B cell (primary cell): ENCODE measurements around the gene PLD1. TPM values are rescaled to one million over a fixed set of nuclear protein-coding genes. Genes with fewer than 3 reads are reported as not detected.

ENCODE experiments used
- ATAC-seq: fragments of 200-7000 bp; cut with Tn5 transposase; one replicate; pipeline ENCODE4 v1.10.0; 2021; ENCODE audit warnings: low read depth, mild to moderate bottlenecking, moderate number of reproducible peaks, moderate library complexity
- CTCF ChIA-PET: fragments of 350-600 bp; sonication (Branson Sonifier 250); formaldehyde crosslinking; loops from one replicate; lab custom pipeline; 2021; ENCODE audit warnings: antibody characterized with exemption, inconsistent platforms; lab: Charles Lee
- POLR2A ChIA-PET: fragments of 350-600 bp; sonication (Branson Sonifier 250); formaldehyde crosslinking; loops from one replicate; lab custom pipeline; 2021; ENCODE audit warnings: antibody characterized with exemption; lab: Charles Lee
- DNase-seq: peaks from one replicate; pipeline ENCODE4 v3.0.0; 2013
- H2AFZ ChIP-seq: 2 replicates; pipeline ENCODE4 v1.6.1; 2012; ENCODE audit warnings: mild to moderate bottlenecking, low read depth, low read length; ENCODE audit not compliant: insufficient read depth, poor library complexity, severe bottlenecking
- H3K27ac ChIP-seq, 2 donors: 1 replicate in 1 of 2; 2 replicates in 1 of 2; pipeline ENCODE4 v1.5.1; 2012 to 2013; ENCODE audit warnings: low read length in 2 of 2, mild to moderate bottlenecking in 2 of 2, moderate library complexity in 1 of 2
- H3K27me3 ChIP-seq, 4 experiments: fragments of 200-600 bp in 1 of 4; sonication (generic) in 1 of 4; replicated peaks in 1 of 4; 1 replicate in 2 of 4; 2 replicates in 2 of 4; pipeline versions ENCODE4 v1.6.1 to v1.7.0; 2013 to 2016; ENCODE audit warnings: low read length in 3 of 4, mild to moderate bottlenecking in 2 of 4, mixed read lengths in 1 of 4, moderate library complexity in 1 of 4; ENCODE audit not compliant: insufficient read depth in 4 of 4, control insufficient read depth in 3 of 4; ENCODE audit errors: control extremely low read depth in 1 of 4
- H3K36me3 ChIP-seq, 2 experiments: replicated peaks in 1 of 2; 1 replicate in 1 of 2; 2 replicates in 1 of 2; pipeline versions ENCODE4 v1.6.1 to v1.7.1; 2013; ENCODE audit warnings: low read length in 1 of 2; ENCODE audit not compliant: insufficient read depth in 2 of 2, control insufficient read depth in 1 of 2; ENCODE audit errors: control extremely low read depth in 1 of 2, extremely low read depth in 1 of 2
- H3K4me1 ChIP-seq, 2 donors: fragments of 200-600 bp in 1 of 2; sonication (generic) in 1 of 2; 1 replicate in 1 of 2; 2 replicates in 1 of 2; pipeline versions ENCODE4 v1.5.1 to v1.6.1; 2013 to 2017; ENCODE audit warnings: low read length in 2 of 2; ENCODE audit not compliant: control insufficient read depth in 2 of 2, insufficient read depth in 2 of 2
- H3K4me2 ChIP-seq: replicated peaks from 2 replicates; pipeline ENCODE3; 2012; ENCODE audit warnings: mild to moderate bottlenecking, low read depth, low read length; ENCODE audit not compliant: poor library complexity, severe bottlenecking
- H3K4me3 ChIP-seq, 5 experiments: fragments of 200-600 bp in 1 of 5; sonication (generic) in 1 of 5; 1 replicate in 3 of 5; 2 replicates in 2 of 5; pipeline versions ENCODE4 v1.5.1 to v1.7.0; 2011 to 2016; ENCODE audit warnings: low read length in 4 of 5, mild to moderate bottlenecking in 4 of 5, low read depth in 2 of 5, control low read depth in 1 of 5, moderate library complexity in 1 of 5; ENCODE audit not compliant: insufficient read depth in 1 of 5; ENCODE audit errors: control extremely low read depth in 1 of 5, extremely low read depth in 1 of 5
- H3K79me2 ChIP-seq: fragments of 200-600 bp; sonication (generic); one replicate; pipeline ENCODE4 v1.6.0; 2016; ENCODE audit warnings: low read length; ENCODE audit not compliant: control insufficient read depth, insufficient read depth
- H3K9ac ChIP-seq: fragments of 200-600 bp; sonication (generic); 2 replicates; pipeline ENCODE4 v1.6.1; 2017; ENCODE audit warnings: mild to moderate bottlenecking, low read length, moderate library complexity
- H3K9me3 ChIP-seq, 3 donors: one replicate each; pipeline versions ENCODE4 v1.6.1 to v1.7.1; 2013; ENCODE audit warnings: low read length in 2 of 3; ENCODE audit not compliant: control insufficient read depth in 2 of 3, insufficient read depth in 1 of 3; ENCODE audit errors: control extremely low read depth in 1 of 3
- H4K20me1 ChIP-seq: 2 replicates; pipeline ENCODE4 v1.6.0; 2012; ENCODE audit warnings: mild to moderate bottlenecking, low read length; ENCODE audit not compliant: insufficient read depth, control insufficient read depth, poor library complexity, severe bottlenecking
- H3K27ac Mint-ChIP-seq: one replicate; pipeline ENCODE4 v1.8.0; 2021; ENCODE audit warnings: mixed read lengths
- H3K27me3 Mint-ChIP-seq: one replicate; pipeline ENCODE4 v1.8.0; 2021; ENCODE audit warnings: mixed read lengths
- H3K4me1 Mint-ChIP-seq: one replicate; pipeline ENCODE4 v1.8.0; 2021; ENCODE audit warnings: mixed read lengths
- H3K4me3 Mint-ChIP-seq: one replicate; pipeline ENCODE4 v1.8.0; 2021; ENCODE audit warnings: mixed read lengths
- H3K9me3 Mint-ChIP-seq: one replicate; pipeline ENCODE4 v1.8.0; 2022; ENCODE audit warnings: mixed read lengths; ENCODE audit not compliant: insufficient read depth
- EZH2 ChIP-seq: IDR thresholded peaks from 2 replicates; pipeline ENCODE4 v1.6.1; 2012; ENCODE audit warnings: borderline replicate concordance, low read depth, mild to moderate bottlenecking, moderate library complexity, low read length; ENCODE audit not compliant: insufficient read depth, poor library complexity, severe bottlenecking
- WGBS: methylation state at CpG from one replicate; pipeline ENCODE4 v1.1.5; 2013; ENCODE audit warnings: missing lambda C conversion rate; ENCODE audit not compliant: insufficient coverage; 5-methylcytosine and 5-hydroxymethylcytosine counted together
- intact Hi-C: fragments of 100-400 bp; cut with micrococcal nuclease; formaldehyde crosslinking; loops from one replicate; pipeline ENCODE4 v1.10.0; 2022
- polyA plus RNA-seq: library from polyadenylated mRNA; depleted of rRNA; stranded (reverse); fragments of >200 nt; gene quantifications from 2 replicates; pipeline ENCODE4 v1.2.3, GENCODE V29; 2012
- total RNA-seq, 2 donors: library from RNA; stranded (reverse); fragments of 120-200 nt in 1 of 2; gene quantifications; 1 replicate in 1 of 2; 2 replicates in 1 of 2; pipeline versions ENCODE4 v1.2.3 to v1.2.4, GENCODE V29; 2013 to 2022
- TF ChIP-seq, protein P1 (sequence below): fragments of 200-600 bp; IDR thresholded peaks from one replicate; pipeline ENCODE4 v1.8.0; 2022; ENCODE audit warnings: antibody characterized with exemption, mild to moderate bottlenecking

The PLD1 gene
- total and polyA plus RNA-seq, 2 donors (not counting 1 experiment from before 2014, with no cell fraction given): 0.24 to 0.52 TPM

DNA sequence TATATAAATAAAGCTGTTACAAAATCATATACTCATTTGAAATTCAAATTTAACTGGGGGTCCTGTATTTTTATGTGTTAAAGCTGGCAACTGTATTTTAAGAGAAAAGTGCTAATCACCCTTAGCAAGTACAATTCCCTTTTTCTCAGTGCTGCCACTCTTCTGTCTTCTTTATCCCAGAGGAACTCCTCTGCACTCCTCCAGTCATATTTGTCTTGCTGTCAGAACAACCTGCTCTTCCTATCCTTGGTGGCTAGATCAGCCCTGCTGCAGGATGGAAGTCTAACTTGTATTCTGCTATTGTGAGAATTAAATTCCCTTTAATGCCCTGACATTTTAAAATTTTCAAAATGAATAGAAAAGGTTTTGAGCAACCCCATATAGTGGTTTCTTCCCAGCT lies 226.2 kb downstream of the PLD1 start:
- H3K27ac ChIP-seq: no peak overlapping the region
- POLR2A ChIA-PET: no interaction called here

DNA sequence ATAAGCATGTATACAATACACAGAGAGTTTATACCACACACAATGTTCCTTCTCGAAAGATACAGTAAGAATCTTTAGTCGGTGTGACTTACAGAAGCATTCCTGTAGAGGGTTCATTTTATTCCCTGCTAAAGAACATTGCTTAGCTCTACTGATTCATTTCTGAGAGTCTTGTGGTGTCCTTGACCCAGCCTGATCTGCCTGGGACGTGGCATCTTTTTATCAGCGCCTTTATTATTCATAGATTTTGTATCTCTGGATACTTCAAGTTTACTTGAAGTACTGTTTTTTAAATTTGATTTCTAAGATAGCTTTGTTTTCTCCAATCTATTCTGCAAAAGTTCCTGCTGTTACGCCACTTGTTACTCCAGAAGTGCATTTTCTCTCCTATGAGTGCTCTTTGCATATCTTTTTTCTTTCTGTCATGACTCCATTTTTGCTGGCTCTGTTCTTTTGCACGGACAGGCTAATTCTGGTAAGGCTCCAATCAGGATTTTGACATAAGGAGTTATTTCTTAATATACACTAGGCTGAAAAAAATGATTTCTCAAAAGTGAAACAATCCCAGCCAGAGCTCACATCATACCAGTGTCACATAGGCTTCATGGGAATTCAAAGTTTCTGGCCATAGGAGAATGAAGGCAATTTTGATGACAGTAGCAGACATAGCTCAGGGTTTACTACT lies 235.6 kb downstream of the PLD1 start:
- no peak for ATAC-seq

More for the DNA sequence above, 226.2 kb downstream of the PLD1 start:
- TF ChIP-seq EZH2: no peak
- TF ChIP-seq, protein P1, sequence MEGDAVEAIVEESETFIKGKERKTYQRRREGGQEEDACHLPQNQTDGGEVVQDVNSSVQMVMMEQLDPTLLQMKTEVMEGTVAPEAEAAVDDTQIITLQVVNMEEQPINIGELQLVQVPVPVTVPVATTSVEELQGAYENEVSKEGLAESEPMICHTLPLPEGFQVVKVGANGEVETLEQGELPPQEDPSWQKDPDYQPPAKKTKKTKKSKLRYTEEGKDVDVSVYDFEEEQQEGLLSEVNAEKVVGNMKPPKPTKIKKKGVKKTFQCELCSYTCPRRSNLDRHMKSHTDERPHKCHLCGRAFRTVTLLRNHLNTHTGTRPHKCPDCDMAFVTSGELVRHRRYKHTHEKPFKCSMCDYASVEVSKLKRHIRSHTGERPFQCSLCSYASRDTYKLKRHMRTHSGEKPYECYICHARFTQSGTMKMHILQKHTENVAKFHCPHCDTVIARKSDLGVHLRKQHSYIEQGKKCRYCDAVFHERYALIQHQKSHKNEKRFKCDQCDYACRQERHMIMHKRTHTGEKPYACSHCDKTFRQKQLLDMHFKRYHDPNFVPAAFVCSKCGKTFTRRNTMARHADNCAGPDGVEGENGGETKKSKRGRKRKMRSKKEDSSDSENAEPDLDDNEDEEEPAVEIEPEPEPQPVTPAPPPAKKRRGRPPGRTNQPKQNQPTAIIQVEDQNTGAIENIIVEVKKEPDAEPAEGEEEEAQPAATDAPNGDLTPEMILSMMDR: no peak
- Histone ChIP-seq H2AFZ (no peak overlapping the region), H3K4me1 (no peaks in the 10 kb centered on the region), H3K79me2 (no peaks in the 10 kb centered on the region), H3K9ac (no peak overlapping the region), H3K4me3 (no peak overlapping the region), H4K20me1 (no peaks in the 10 kb centered on the region), H3K27me3 (peaks cover 0 to 2% (median 0%) of the 10 kb centered on the region in 4 experiments), H3K9me3 (no peaks in the 10 kb centered on the region), H3K36me3 (no peaks in the 10 kb centered on the region), H3K4me2 (no peak overlapping the region)
- ATAC-seq: no peak
- Mint-ChIP-seq H3K4me3 (no peak overlapping the region), H3K27ac (no peak overlapping the region), H3K4me1 (no peaks in the 10 kb centered on the region), H3K9me3 (no peaks in the 10 kb centered on the region), H3K27me3 (peaks cover 19% of the 10 kb centered on the region)
- intact Hi-C loops: no loop called here
- CTCF ChIA-PET: no interaction called here
- no peak for DNase-seq

More for the DNA sequence above, 235.6 kb downstream of the PLD1 start:
- 100% methylated on average over 2 of the region's 6 CpGs for WGBS
- H3K27ac ChIP-seq: no peak overlapping the region
- no peaks in the 10 kb centered on the region for H4K20me1 ChIP-seq
- H3K4me2 ChIP-seq: no peak overlapping the region
- no peak for DNase-seq
- H3K4me1 Mint-ChIP-seq: no peaks in the 10 kb centered on the region
- no peaks in the 10 kb centered on the region for H3K9me3 ChIP-seq
- no peak overlapping the region for H3K4me3 ChIP-seq
- CTCF ChIA-PET: interaction anchor here (1.1 to 1.4 kb wide), 2 partner anchors 8 to 9 kb away, joined by 3 to 5 read pairs; no protein-coding TSS in a partner anchor
- no peak overlapping the region for H3K4me3 Mint-ChIP-seq
- no peak overlapping the region for H2AFZ ChIP-seq
- no peaks in the 10 kb centered on the region for H3K4me1 ChIP-seq
- H3K27me3 ChIP-seq: no peaks in the 10 kb centered on the region
- H3K27ac Mint-ChIP-seq: no peak overlapping the region
- H3K27me3 Mint-ChIP-seq: peaks cover 13% of the 10 kb centered on the region
- intact Hi-C loops: no loop called here
- POLR2A ChIA-PET: no interaction called here
- H3K9ac ChIP-seq: no peak overlapping the region
- H3K9me3 Mint-ChIP-seq: no peaks in the 10 kb centered on the region
- no peak for TF ChIP-seq EZH2
- H3K79me2 ChIP-seq: no peaks in the 10 kb centered on the region
- no peaks in the 10 kb centered on the region for H3K36me3 ChIP-seq
